Stimulated activated CD4-positive, alpha-beta T cell treated with anti-CD3 and anti-CD28 coated beads, TNF-alpha, amount 100 ng/mL, for 24 hours (primary cell): ENCODE data around the gene USP17L21.
"Not testable (repeated sequence)": the region's sequence is repeated elsewhere in the genome, so short reads cannot be mapped to it uniquely, and the experiment has no call there.

Source experiments
- DNase-seq, 3 experiments: peaks; one replicate each; pipeline ENCODE4 v3.0.0-alpha.2; 2020; ENCODE audit warnings: low read depth in 3 of 3

USP17L21 gene

GRCh38 chr4:9262572-9262971 is at the start of gene USP17L21:
TSS of gene USP17L21 (plus strand) at chr4:9262872. CDS start at chr4:9262872, 0 bp downstream.
- not testable (repeated sequence) for DNase-seq

GRCh38 chr4:9214701-9215100 is 48.0 kb upstream of the USP17L21 start:
- not testable (repeated sequence) for DNase-seq

GRCh38 chr4:9215105-9215504 is 47.6 kb upstream of the USP17L21 start, which contains the start of gene USP17L11:
TSS of gene USP17L11 (plus strand) at chr4:9215405. CDS start at chr4:9215405, 0 bp downstream.
- not testable (repeated sequence) for DNase-seq

- not testable (repeated sequence) for DNase-seq
These were observed 42.8 kb upstream of the USP17L21 start, which contains the start of gene USP17L12 for GRCh38 chr4:9219852-9220251. TSS of gene USP17L12 (plus strand) at chr4:9220152. CDS start at chr4:9220152, 0 bp downstream.

- DNase-seq = not testable (repeated sequence)
These were observed 38.1 kb upstream of the USP17L21 start, which contains the start of gene USP17L13 for GRCh38 chr4:9224596-9224995. TSS of gene USP17L13 (plus strand) at chr4:9224896. CDS start at chr4:9224896, 0 bp downstream.

- not testable (repeated sequence) for DNase-seq
These were observed 32.4 kb upstream of the USP17L21 start for GRCh38 chr4:9230249-9230648.

- not testable (repeated sequence) for DNase-seq
These were observed 28.6 kb upstream of the USP17L21 start, which contains the start of gene USP17L15 for GRCh38 chr4:9234085-9234484. TSS of gene USP17L15 (plus strand) at chr4:9234385. CDS start at chr4:9234385, 0 bp downstream.

GRCh38 chr4:9238461-9238860 is 24.2 kb upstream of the USP17L21 start:
- not testable (repeated sequence) for DNase-seq

- DNase-seq = not testable (repeated sequence)
These were observed 19.1 kb upstream of the USP17L21 start, which contains the start of gene USP17L17 for GRCh38 chr4:9243579-9243978. TSS of gene USP17L17 (plus strand) at chr4:9243879. CDS start at chr4:9243879, 0 bp downstream.

GRCh38 chr4:9247953-9248680 is 14.6 kb upstream of the USP17L21 start, which contains the start of gene USP17L18:
TSS of gene USP17L18 (plus strand) at chr4:9248630. CDS start at chr4:9248630, 0 bp downstream.
- DNase-seq = not testable (repeated sequence)

GRCh38 chr4:9253078-9253477 is 9.6 kb upstream of the USP17L21 start, which contains the start of gene USP17L19:
TSS of gene USP17L19 (plus strand) at chr4:9253378. CDS start at chr4:9253378, 0 bp downstream.
- DNase-seq = not testable (repeated sequence)

- not testable (repeated sequence) for DNase-seq
These were observed 4.8 kb upstream of the USP17L21 start, which contains the start of gene USP17L20 for GRCh38 chr4:9257824-9258223. TSS of gene USP17L20 (plus strand) at chr4:9258124. CDS start at chr4:9258124, 0 bp downstream.

GRCh38 chr4:9267319-9267718 is 4.6 kb downstream of the USP17L21 start, which contains the start of gene USP17L22:
TSS of gene USP17L22 (plus strand) at chr4:9267619. CDS start at chr4:9267619, 0 bp downstream.
- DNase-seq = not testable (repeated sequence)

GRCh38 chr4:9271719-9272118 is 9.0 kb downstream of the USP17L21 start:
- peak in 1 of 3 experiments; percentile 1 for DNase-seq
